ENCODE results near the gene CXXC4.

Gene CXXC4

DNA sequence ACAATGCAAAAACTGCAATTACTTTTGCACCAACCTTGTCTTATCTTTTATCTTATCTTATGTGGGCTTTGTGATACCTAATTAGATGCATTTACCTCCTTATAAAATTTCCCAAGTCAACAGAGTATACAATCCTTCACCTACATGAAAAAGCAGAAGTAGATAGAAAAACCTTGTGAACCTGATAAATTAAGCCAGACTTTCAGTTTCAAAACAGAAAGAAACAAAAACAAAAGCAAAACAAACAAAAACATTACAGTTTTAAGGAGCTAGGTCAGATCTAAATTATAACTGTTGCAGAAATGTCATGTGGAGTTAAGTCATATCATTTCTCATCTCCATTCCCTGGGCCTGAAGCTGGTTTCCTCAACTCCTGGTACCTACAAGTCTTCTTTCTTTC is 24.9 kb upstream of the CXXC4 start:
- FAIRE-seq (no peak), DNase-seq (ENCODE audit: insufficient read length, low spot score) (no peak)
- TF ChIP-seq, protein P1, sequence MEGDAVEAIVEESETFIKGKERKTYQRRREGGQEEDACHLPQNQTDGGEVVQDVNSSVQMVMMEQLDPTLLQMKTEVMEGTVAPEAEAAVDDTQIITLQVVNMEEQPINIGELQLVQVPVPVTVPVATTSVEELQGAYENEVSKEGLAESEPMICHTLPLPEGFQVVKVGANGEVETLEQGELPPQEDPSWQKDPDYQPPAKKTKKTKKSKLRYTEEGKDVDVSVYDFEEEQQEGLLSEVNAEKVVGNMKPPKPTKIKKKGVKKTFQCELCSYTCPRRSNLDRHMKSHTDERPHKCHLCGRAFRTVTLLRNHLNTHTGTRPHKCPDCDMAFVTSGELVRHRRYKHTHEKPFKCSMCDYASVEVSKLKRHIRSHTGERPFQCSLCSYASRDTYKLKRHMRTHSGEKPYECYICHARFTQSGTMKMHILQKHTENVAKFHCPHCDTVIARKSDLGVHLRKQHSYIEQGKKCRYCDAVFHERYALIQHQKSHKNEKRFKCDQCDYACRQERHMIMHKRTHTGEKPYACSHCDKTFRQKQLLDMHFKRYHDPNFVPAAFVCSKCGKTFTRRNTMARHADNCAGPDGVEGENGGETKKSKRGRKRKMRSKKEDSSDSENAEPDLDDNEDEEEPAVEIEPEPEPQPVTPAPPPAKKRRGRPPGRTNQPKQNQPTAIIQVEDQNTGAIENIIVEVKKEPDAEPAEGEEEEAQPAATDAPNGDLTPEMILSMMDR (IDR thresholded peaks at IDR 0.05; ENCODE audit: insufficient read depth, missing control alignments), result no peak

DNA sequence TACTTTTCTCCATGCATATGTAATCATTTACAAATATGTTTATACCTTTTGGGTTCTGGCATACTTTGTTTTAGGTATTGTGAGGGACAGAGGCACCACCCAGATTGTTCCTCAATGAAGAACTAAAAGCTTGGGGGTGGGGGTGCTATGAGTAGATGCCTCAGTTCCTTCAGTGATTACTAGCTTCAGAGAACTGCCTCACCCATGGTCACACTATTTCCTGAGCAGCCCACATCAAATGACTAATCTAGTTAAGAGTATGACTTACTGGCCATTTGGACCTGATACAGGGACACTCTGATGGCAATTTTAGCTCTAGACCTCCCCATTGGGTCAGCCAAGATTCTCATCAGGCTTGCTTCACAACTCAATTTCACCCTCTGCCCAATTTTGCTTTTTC is 22.2 kb upstream of the CXXC4 start:
- TF ChIP-seq, protein P1 (IDR thresholded peaks at IDR 0.05; ENCODE audit: insufficient read depth, missing control alignments), result no peak
- DNase-seq (ENCODE audit: insufficient read length, low spot score), result no peak
- FAIRE-seq, result no peak

DNA sequence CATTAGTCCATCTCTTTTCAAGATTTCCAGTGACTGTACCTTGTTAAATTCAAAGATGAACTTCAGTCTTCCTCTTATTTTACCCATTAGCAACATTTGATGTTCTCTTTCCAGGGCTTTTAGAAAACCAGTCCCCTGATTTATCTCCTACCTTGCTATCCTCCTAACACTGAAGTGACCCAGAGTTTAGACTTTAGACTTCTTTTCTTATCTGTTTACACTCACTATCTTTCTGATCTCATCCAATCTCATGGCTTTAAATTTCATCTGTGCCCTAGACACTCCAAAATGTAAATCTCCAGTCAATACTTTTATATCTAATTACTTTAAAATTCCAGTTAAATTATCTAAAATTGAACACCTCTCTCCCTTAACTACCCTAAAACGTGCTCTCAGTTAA is 13.5 kb upstream of the CXXC4 start:
- TF ChIP-seq, protein P1 (IDR thresholded peaks at IDR 0.05; ENCODE audit: insufficient read depth, missing control alignments), result no peak
- no peak for FAIRE-seq

DNA sequence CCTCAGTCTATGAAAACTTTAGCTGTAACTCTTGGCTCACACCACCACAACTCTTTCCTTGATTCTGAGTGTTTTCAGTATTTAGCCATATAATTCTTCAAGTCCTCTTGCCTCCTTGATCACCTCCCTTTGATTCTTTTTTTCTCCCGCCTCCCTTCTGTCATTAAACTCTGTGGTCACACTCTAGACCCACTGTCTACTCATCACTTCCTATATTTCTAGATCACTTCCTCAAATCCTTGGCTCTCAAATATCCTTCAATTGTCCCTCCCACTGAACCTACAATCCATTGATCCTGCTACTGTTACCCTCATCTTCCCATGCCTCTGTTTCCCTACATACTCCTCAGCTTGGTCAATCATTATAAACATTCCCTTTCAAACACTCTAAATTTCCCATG is 12.4 kb upstream of the CXXC4 start:
- FAIRE-seq (no peak), DNase-seq (ENCODE audit: insufficient read length, low spot score) (no peak)
- TF ChIP-seq, protein P1 (IDR thresholded peaks at IDR 0.05; ENCODE audit: insufficient read depth, missing control alignments), result no peak

More for the DNA sequence above, 13.5 kb upstream of the CXXC4 start:
- DNase-seq (ENCODE audit: insufficient read length, low spot score), result no peak

DNA sequence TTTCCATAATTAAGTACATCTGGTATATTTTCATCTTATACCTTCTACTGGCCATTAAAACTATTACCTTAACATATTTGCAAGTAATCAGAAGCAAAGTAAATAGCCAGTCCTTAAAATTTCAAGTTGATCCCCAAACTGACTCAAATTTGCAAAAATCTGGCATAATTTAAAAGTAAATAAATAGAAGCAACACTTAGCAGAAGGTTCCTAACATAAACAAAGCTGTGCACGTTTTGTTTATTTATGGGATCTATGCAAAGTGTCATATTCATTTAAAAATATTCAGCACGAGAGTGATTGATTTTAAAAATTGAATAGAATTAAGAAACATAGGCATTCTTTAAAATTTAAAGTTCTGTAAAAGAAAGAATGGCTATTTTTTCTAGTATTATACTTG is 9.8 kb upstream of the CXXC4 start:
- DNase-seq (ENCODE audit: insufficient read length, low spot score) (no peak), FAIRE-seq (no peak)
- TF ChIP-seq, protein P1 (IDR thresholded peaks at IDR 0.05; ENCODE audit: insufficient read depth, missing control alignments), result no peak

DNA sequence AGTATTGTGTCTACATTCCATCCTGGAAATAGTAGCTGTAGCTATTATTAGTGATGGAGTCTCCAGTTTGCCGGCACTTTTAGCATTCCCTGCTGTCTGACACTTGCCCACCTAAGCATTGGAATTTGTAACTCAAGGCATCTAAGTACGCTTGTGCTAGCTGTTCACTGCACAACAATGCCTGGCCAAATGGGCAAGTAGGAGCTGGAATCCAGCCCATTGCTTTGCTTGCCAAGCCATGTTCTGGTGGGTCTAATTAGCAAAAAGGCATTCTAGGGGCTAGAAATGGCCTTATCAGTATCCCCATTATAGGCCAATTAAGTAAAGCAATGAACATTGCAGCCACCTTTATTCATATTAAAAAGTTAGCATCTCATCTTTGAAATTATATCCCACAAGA is 7.8 kb upstream of the CXXC4 start:
- FAIRE-seq, result no peak
- TF ChIP-seq, protein P1 (IDR thresholded peaks at IDR 0.05; ENCODE audit: insufficient read depth, missing control alignments), result no peak
- DNase-seq (ENCODE audit: insufficient read length, low spot score), result no peak

DNA sequence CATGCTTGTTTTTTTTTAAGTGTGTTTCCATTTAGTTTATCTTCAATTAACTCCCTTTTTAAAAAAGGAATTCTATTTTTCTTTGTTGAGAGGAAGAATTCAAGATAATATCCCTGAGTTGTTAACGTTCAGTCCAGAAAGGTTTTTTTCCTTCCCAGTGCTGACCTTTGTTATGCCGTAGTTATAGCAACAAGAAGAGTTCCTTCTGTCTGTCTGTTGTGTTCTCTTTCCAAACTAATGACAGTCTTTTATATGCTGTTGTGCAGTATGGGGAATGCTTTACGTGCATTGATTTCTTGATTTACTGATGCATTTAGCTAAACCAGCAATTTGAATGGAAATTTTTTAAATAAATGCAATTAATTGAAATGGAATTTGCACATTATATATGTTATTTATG is 6.6 kb upstream of the CXXC4 start:
- FAIRE-seq, result no peak
- TF ChIP-seq, protein P1 (IDR thresholded peaks at IDR 0.05; ENCODE audit: insufficient read depth, missing control alignments), result no peak
- no peak for DNase-seq (ENCODE audit: insufficient read length, low spot score)
